ENCODE results near the gene ITGAL. TPM values are rescaled to one million over a fixed set of nuclear protein-coding genes. Genes with fewer than 3 reads are reported as not detected.

The ITGAL gene
- total and polyA plus RNA-seq, 2 donors (not counting 1 experiment from before 2014, with no cell fraction given): 110 to 184 TPM

DNA sequence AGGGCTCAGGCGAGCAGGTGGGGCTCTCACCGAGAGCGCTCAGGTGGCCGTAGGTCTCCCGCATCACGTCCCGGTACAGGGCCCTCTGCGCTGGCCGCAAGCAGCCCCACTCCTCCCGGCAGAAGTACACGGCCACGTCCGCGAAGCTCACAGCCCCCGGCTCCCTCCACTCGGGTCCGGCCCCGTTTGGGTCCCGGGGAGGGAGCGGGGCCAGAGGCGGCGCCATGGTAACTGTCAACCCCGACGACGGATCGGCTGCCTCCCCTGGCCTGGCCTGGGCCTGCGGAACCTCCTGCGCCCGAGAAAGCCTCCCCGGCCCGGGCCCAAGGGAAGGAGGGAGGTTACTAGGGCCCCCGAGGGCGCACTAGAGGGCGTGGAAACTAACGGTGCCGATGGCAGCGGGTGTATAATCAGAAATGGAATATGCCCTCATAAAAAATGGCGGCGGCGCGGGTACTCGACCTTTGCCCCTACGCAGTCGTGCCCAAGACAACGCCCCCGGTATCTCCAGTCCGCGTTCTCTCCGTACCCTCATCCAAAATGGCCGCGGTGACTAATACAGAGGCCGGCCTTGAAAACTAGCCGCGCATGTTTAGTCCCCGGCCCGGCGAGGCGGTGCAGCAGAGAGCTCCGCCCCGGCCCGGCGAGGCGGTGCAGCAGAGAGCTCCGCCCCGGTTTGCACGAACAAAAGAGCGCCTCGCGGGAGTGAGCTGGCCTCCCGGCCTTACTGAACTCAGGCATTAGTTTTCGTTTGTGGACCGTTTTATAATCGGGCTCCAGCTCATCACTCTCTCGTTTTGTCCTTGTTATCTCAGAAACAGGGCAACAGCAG is 85.6 kb downstream of the ITGAL start, which contains the start of gene ZNF764:
ZNF764 (minus strand) TSS at position 418 of the 832 bp plus-strand sequence; CDS start at position 226, 192 bp downstream.
- peak within 1 kb of the TSS; percentile 95 for H2AFZ ChIP-seq (ENCODE audit: insufficient read depth, low read depth, low read length, poor library complexity, severe bottlenecking)
- H3K27me3 ChIP-seq (replicated peaks in 1 of 4; ENCODE audit: control extremely low read depth in 1 of 4, control insufficient read depth in 3 of 4, insufficient read depth in 4 of 4, low read length in 3 of 4): no peaks in the 10 kb centered on the region
- peaks cover 42% of the 10 kb centered on the region for H3K4me1 Mint-ChIP-seq
- H3K9ac ChIP-seq (ENCODE audit: low read length): peak within 1 kb of the TSS; percentile 95
- peak within 1 kb of the TSS; percentile 85 for H3K4me2 ChIP-seq (replicated peaks; ENCODE audit: low read depth, low read length, poor library complexity, severe bottlenecking)
- peak within 1 kb of the TSS in 4 of 5 experiments; percentile 80 to 91 (median 88) for H3K4me3 ChIP-seq (ENCODE audit: control extremely low read depth in 1 of 5, extremely low read depth in 1 of 5, insufficient read depth in 1 of 5, low read depth in 2 of 5, low read length in 4 of 5)
- peaks cover 0 to 13% of the 10 kb centered on the region in 2 experiments for H3K36me3 ChIP-seq (replicated peaks in 1 of 2; ENCODE audit: control extremely low read depth in 1 of 2, control insufficient read depth in 1 of 2, extremely low read depth in 1 of 2, insufficient read depth in 2 of 2, low read length in 1 of 2)
- H3K27me3 Mint-ChIP-seq: no peaks in the 10 kb centered on the region
- ChIA-PET POLR2A (interaction anchor here (0.6 to 6.1 kb wide), 17 partner anchors 9 to 700 kb away, joined by 3 to 81 read pairs (median 6); partner anchors contain the start of genes DCTPP1, FBRS, PRR14 and ZNF688), CTCF (interaction anchor here (0.6 to 3.5 kb wide), 22 partner anchors 10 to 151 kb away, joined by 3 to 53 read pairs (median 5); partner anchors contain the start of genes DCTPP1, ZNF688, ZNF747 and ZNF771)
- H3K27ac ChIP-seq (ENCODE audit: low read length in 2 of 2): peak within 1 kb of the TSS; percentile 95 to 97
- intact Hi-C loops (cut with micrococcal nuclease): loop anchor here (1.0 to 5.0 kb wide), 12 partner anchors 13 to 899 kb away; partner anchors contain the start of genes ARMC5, DCTPP1, FBRS and FBXL19
- WGBS (ENCODE audit: insufficient coverage): under 1% methylated on average over 73 of the region's 74 CpGs
- H3K79me2 ChIP-seq (ENCODE audit: control insufficient read depth, insufficient read depth, low read length): peaks cover 39% of the 10 kb centered on the region
- DNase-seq (peak; percentile 97), ATAC-seq (ENCODE audit: low read depth) (peak; percentile 92)
- no peaks in the 10 kb centered on the region for H3K9me3 Mint-ChIP-seq (ENCODE audit: insufficient read depth)
- H3K9me3 ChIP-seq (ENCODE audit: control extremely low read depth in 1 of 3, control insufficient read depth in 2 of 3, insufficient read depth in 1 of 3, low read length in 2 of 3): peaks cover 0 to 6% (median 0%) of the 10 kb centered on the region in 3 donors
- peak within 1 kb of the TSS; percentile 86 for H3K4me3 Mint-ChIP-seq
- no peak for TF ChIP-seq EZH2 (IDR thresholded peaks at IDR 0.05; ENCODE audit: borderline replicate concordance, insufficient read depth, low read depth, low read length, poor library complexity, severe bottlenecking)
- TF ChIP-seq, protein P1, sequence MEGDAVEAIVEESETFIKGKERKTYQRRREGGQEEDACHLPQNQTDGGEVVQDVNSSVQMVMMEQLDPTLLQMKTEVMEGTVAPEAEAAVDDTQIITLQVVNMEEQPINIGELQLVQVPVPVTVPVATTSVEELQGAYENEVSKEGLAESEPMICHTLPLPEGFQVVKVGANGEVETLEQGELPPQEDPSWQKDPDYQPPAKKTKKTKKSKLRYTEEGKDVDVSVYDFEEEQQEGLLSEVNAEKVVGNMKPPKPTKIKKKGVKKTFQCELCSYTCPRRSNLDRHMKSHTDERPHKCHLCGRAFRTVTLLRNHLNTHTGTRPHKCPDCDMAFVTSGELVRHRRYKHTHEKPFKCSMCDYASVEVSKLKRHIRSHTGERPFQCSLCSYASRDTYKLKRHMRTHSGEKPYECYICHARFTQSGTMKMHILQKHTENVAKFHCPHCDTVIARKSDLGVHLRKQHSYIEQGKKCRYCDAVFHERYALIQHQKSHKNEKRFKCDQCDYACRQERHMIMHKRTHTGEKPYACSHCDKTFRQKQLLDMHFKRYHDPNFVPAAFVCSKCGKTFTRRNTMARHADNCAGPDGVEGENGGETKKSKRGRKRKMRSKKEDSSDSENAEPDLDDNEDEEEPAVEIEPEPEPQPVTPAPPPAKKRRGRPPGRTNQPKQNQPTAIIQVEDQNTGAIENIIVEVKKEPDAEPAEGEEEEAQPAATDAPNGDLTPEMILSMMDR (IDR thresholded peaks at IDR 0.05): no peak
- H3K4me1 ChIP-seq (ENCODE audit: control insufficient read depth in 2 of 2, insufficient read depth in 2 of 2, low read length in 2 of 2): peaks cover 14 to 35% of the 10 kb centered on the region in 2 donors
- peak within 1 kb of the TSS; percentile 91 for H3K27ac Mint-ChIP-seq
- H4K20me1 ChIP-seq (ENCODE audit: control insufficient read depth, insufficient read depth, low read length, poor library complexity, severe bottlenecking): no peaks in the 10 kb centered on the region

Data from B cell (primary cell).